ENCODE data around the gene NEK7.

DNA sequence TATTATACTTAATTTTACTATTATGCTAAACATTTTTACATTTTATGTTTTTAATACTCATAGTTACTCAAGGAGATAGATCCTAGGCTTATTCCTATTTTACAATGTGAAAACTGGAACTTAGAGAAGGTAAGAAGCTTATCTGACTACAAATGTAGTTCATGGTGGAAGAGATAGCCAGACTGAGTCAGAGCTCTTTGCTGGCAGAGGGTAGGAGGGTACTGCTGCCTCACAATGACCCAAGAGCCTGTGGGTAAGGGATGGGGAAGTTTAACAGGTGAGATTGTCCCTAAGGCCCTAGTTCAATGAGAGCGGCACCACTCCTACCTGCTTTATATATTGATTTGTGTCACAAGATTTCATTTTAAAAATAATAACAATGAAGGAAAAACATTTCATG is 34.1 kb upstream of the NEK7 start:
- TF ChIP-seq, protein P1, sequence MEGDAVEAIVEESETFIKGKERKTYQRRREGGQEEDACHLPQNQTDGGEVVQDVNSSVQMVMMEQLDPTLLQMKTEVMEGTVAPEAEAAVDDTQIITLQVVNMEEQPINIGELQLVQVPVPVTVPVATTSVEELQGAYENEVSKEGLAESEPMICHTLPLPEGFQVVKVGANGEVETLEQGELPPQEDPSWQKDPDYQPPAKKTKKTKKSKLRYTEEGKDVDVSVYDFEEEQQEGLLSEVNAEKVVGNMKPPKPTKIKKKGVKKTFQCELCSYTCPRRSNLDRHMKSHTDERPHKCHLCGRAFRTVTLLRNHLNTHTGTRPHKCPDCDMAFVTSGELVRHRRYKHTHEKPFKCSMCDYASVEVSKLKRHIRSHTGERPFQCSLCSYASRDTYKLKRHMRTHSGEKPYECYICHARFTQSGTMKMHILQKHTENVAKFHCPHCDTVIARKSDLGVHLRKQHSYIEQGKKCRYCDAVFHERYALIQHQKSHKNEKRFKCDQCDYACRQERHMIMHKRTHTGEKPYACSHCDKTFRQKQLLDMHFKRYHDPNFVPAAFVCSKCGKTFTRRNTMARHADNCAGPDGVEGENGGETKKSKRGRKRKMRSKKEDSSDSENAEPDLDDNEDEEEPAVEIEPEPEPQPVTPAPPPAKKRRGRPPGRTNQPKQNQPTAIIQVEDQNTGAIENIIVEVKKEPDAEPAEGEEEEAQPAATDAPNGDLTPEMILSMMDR (IDR thresholded peaks at IDR 0.05) = no peak
- no peak for TF ChIP-seq POLR2A (IDR thresholded peaks at IDR 0.05)

Data from uterus (tissue), 2 donors.